SK-N-SH treated with all-trans-retinoic acid at 6 μM for 48 hours (cell line): Measurements from ENCODE around the gene CCSER1.

Source experiments
- ATAC-seq: fragments of 200-7000 bp; cut with Tn5 transposase; 3 replicates; pipeline ENCODE4 v1.9.1; 2020; ENCODE audit warnings: mild to moderate bottlenecking, moderate library complexity
- ARNTL ChIP-seq: fragments of 450-650 bp; formaldehyde crosslinking; IDR thresholded peaks from 2 replicates; pipeline ENCODE4 v1.5.0; 2020; ENCODE audit warnings: low read depth, mild to moderate bottlenecking, moderate library complexity, borderline replicate concordance
- BACH2 ChIP-seq: fragments of 250-450 bp; sonication (Bioruptor Pico); IDR thresholded peaks from 2 replicates; pipeline ENCODE4 v1.9.0; 2021; ENCODE audit warnings: mild to moderate bottlenecking, borderline replicate concordance
- CREB5 ChIP-seq: fragments of 250-450 bp; sonication (Bioruptor Pico); IDR thresholded peaks from 2 replicates; pipeline ENCODE4 v1.5.1; 2020; ENCODE audit warnings: low read depth, mild to moderate bottlenecking, moderate library complexity
- CSDC2 ChIP-seq: fragments of 250-450 bp; sonication (Bioruptor Pico); IDR thresholded peaks from 2 replicates; pipeline ENCODE4 v1.5.0; 2020; ENCODE audit warnings: mild to moderate bottlenecking, moderate library complexity
- ESRRG ChIP-seq: fragments of 250-450 bp; sonication (Bioruptor Pico); IDR thresholded peaks from 2 replicates; pipeline ENCODE4 v1.6.1; 2021; ENCODE audit warnings: mild to moderate bottlenecking
- GLIS3 ChIP-seq: fragments of 250-450 bp; sonication (Bioruptor Pico); IDR thresholded peaks from 2 replicates; pipeline ENCODE4 v1.5.0; 2020; ENCODE audit warnings: mild to moderate bottlenecking, moderate library complexity
- ISL1 ChIP-seq: fragments of 250-450 bp; sonication (Bioruptor Pico); IDR thresholded peaks from 2 replicates; pipeline ENCODE4 v2.1.2; 2022; ENCODE audit warnings: mild to moderate bottlenecking, moderate library complexity
- OSR1 ChIP-seq: fragments of 250-450 bp; sonication (Bioruptor Pico); IDR thresholded peaks from 2 replicates; pipeline ENCODE4 v1.8.0; 2022; ENCODE audit warnings: moderate library complexity, mild to moderate bottlenecking, inconsistent platforms
- PATZ1 ChIP-seq: fragments of 250-450 bp; sonication (Bioruptor Pico); IDR thresholded peaks from 2 replicates; pipeline ENCODE4 v1.8.0; 2020; ENCODE audit warnings: mild to moderate bottlenecking, moderate library complexity, borderline replicate concordance
- POU6F1 ChIP-seq: fragments of 250-450 bp; sonication (Bioruptor Pico); IDR thresholded peaks from 2 replicates; pipeline ENCODE4 v1.8.0; 2021; ENCODE audit warnings: low read depth, mild to moderate bottlenecking, moderate library complexity, borderline replicate concordance
- PPARA ChIP-seq: fragments of 250-450 bp; sonication (Bioruptor Pico); IDR thresholded peaks from 2 replicates; pipeline ENCODE4 v1.5.0; 2020; ENCODE audit warnings: mild to moderate bottlenecking, borderline replicate concordance
- RARB ChIP-seq: fragments of 250-450 bp; sonication (Bioruptor Pico); IDR thresholded peaks from 2 replicates; pipeline ENCODE4 v1.8.0; 2021; ENCODE audit warnings: mild to moderate bottlenecking, moderate library complexity
- SNAI2 ChIP-seq: fragments of 250-450 bp; sonication (Bioruptor Pico); IDR thresholded peaks from 2 replicates; pipeline ENCODE4 v1.5.0; 2020; ENCODE audit warnings: mild to moderate bottlenecking, moderate library complexity
- TCF4 ChIP-seq: fragments of 250-450 bp; sonication (Bioruptor Pico); IDR thresholded peaks from 2 replicates; pipeline ENCODE4 v1.8.0; 2021; ENCODE audit warnings: mild to moderate bottlenecking, moderate library complexity, borderline replicate concordance
- TOX ChIP-seq: fragments of 250-450 bp; sonication (Bioruptor Pico); IDR thresholded peaks from 2 replicates; pipeline ENCODE4 v1.8.0; 2021; ENCODE audit warnings: mild to moderate bottlenecking, moderate library complexity, borderline replicate concordance
- TSHZ2 ChIP-seq: fragments of 250-450 bp; sonication (Bioruptor Pico); IDR thresholded peaks from 2 replicates; pipeline ENCODE4 v1.5.0; 2020; ENCODE audit warnings: mild to moderate bottlenecking, moderate library complexity
- ZC3H10 ChIP-seq: fragments of 250-450 bp; sonication (Bioruptor Pico); IDR thresholded peaks from 2 replicates; pipeline ENCODE4 v1.5.1; 2021; ENCODE audit warnings: mild to moderate bottlenecking, moderate library complexity
- ZFP30 ChIP-seq: fragments of 450-650 bp; formaldehyde crosslinking; IDR thresholded peaks from 2 replicates; pipeline ENCODE4 v1.5.0; 2022; ENCODE audit warnings: mild to moderate bottlenecking, moderate library complexity
- ZNF565 ChIP-seq: fragments of 450-650 bp; formaldehyde crosslinking; conservative IDR thresholded peaks from 2 replicates; pipeline ENCODE4 v1.5.0; 2020; ENCODE audit warnings: low read depth, mild to moderate bottlenecking, moderate library complexity
- ZNF70 ChIP-seq: fragments of 450-650 bp; formaldehyde crosslinking; IDR thresholded peaks from 2 replicates; pipeline ENCODE4 v1.5.0; 2020; ENCODE audit warnings: mild to moderate bottlenecking, moderate library complexity
- ZNF8 ChIP-seq: fragments of 450-650 bp; formaldehyde crosslinking; IDR thresholded peaks from 2 replicates; pipeline ENCODE4 v1.5.0; 2020; ENCODE audit warnings: mild to moderate bottlenecking, moderate library complexity

CCSER1 gene

GRCh38 chr4:90495211-90495610 is 368.0 kb downstream of the CCSER1 start:
- no peak for TF ChIP-seq CSDC2 (CRISPR knock-in tag)
- TF ChIP-seq ISL1 (CRISPR knock-in tag), result peak; percentile 12; the same call in 1 of the 2 replicates
- no peak for TF ChIP-seq ZC3H10
- no peak for TF ChIP-seq TSHZ2 (CRISPR knock-in tag)
- TF ChIP-seq CREB5 (CRISPR knock-in tag), result no peak
- TF ChIP-seq ZFP30 (CRISPR knock-in tag), result no peak
- no peak for TF ChIP-seq PPARA (CRISPR knock-in tag)
- TF ChIP-seq ARNTL (CRISPR knock-in tag), result no peak
- no peak for TF ChIP-seq TCF4 (CRISPR knock-in tag)
- no peak for TF ChIP-seq GLIS3
- TF ChIP-seq ZNF8 (CRISPR knock-in tag), result 0 out of 2 replicates have a peak, but pooled peaks have one; percentile 9
- TF ChIP-seq ZNF565 (CRISPR knock-in tag), result no peak
- no peak for TF ChIP-seq SNAI2
- TF ChIP-seq, all 23 proteins: peak for 2
- no peak for ATAC-seq

DNA sequence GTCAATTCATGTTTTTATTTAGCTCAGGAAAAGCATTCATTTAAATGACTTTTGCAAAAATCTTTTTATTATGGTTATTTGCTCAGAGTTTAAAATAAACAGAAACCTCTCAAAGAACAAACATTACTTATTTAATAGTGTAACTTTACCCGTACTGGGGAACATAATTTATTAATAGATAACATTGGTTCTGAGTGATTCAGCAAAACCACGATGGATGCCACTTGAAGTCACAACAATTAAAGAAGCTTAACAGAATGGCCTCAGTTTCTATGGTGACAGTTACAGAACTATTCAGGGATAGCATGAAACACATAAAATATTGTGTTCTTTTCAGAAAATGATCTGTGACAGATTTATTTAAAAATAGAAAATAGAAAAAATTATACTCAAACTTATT is 368.7 kb downstream of the CCSER1 start:
- no peak for TF ChIP-seq PATZ1 (CRISPR knock-in tag)
- TF ChIP-seq, all 23 proteins: peak for 0

DNA sequence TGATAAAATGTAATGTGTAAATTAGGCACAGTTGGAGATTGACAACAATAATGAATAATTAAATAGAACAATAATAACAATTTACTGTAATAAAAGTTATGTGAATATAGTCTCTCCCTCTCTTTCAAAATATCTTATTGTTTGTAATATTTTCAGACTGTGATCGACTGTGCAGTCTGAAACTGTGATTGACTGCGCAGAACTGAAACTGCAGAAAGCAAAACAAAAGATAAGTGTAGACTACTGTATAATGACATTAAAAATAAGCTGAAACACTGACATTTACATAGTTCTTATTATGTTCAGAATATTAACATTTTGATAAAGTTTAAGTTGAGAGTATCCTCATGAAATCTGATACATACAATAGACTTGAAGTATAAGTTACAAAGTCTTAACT is 371.0 kb downstream of the CCSER1 start:
- TF ChIP-seq OSR1 (CRISPR knock-in tag) (no peak), PPARA (CRISPR knock-in tag) (no peak), BACH2 (no peak), ZNF70 (CRISPR knock-in tag) (no peak), RARB (CRISPR knock-in tag) (no peak), POU6F1 (CRISPR knock-in tag) (no peak), ARNTL (CRISPR knock-in tag) (no peak), TCF4 (CRISPR knock-in tag) (no peak), SNAI2 (no peak), ZC3H10 (no peak), ZFP30 (CRISPR knock-in tag) (no peak), GLIS3 (no peak), CSDC2 (CRISPR knock-in tag) (no peak), PATZ1 (CRISPR knock-in tag) (no peak), TOX (CRISPR knock-in tag) (no peak), TSHZ2 (CRISPR knock-in tag) (no peak), ISL1 (CRISPR knock-in tag) (no peak), ZNF8 (CRISPR knock-in tag) (no peak), CREB5 (CRISPR knock-in tag) (no peak), ESRRG (CRISPR knock-in tag) (no peak)
- ATAC-seq, result no peak

More for the DNA sequence above, 368.7 kb downstream of the CCSER1 start:
- ATAC-seq, result no peak
